GM23338 (cell line): ENCODE results near the gene APC. TPM values are rescaled to one million over a fixed set of nuclear protein-coding genes. Genes with fewer than 3 reads are reported as not detected.

ENCODE experiments used
- ATAC-seq: fragments of 200-7000 bp; cut with Tn5 transposase; 3 replicates; pipeline ENCODE4 v1.9.1; 2020
- DNase-seq: peaks from one replicate; pipeline ENCODE4 v3.0.0-alpha.2; 2015; ENCODE audit warnings: low spot score
- H2AFZ ChIP-seq: fragments of 200-600 bp; sonication (generic); 2 replicates; pipeline ENCODE4 v1.8.0; 2016; ENCODE audit warnings: antibody characterized with exemption, mild to moderate bottlenecking, moderate library complexity
- H3F3A ChIP-seq: fragments of 200-600 bp; sonication (generic); replicated peaks from 2 replicates; pipeline ENCODE4 v1.8.0; 2017; ENCODE audit warnings: antibody characterized with exemption, mixed run types, low read depth
- H3K27ac ChIP-seq: fragments of 200-600 bp; sonication (generic); 2 replicates; pipeline ENCODE4 v1.6.1; 2016; ENCODE audit warnings: low read depth
- H3K27me3 ChIP-seq: fragments of 200-600 bp; sonication (generic); 2 replicates; pipeline ENCODE4 v1.8.0; 2016; ENCODE audit warnings: mild to moderate bottlenecking, mixed run types, moderate library complexity; ENCODE audit not compliant: insufficient read depth
- H3K36me3 ChIP-seq: fragments of 200-600 bp; sonication (generic); 2 replicates; pipeline ENCODE4 v1.8.0; 2016; ENCODE audit warnings: mild to moderate bottlenecking; ENCODE audit not compliant: insufficient read depth
- H3K4me1 ChIP-seq: fragments of 200-600 bp; sonication (generic); 2 replicates; pipeline ENCODE4 v1.8.0; 2016; ENCODE audit warnings: mild to moderate bottlenecking, moderate library complexity; ENCODE audit not compliant: insufficient read depth
- H3K4me2 ChIP-seq: fragments of 200-600 bp; sonication (generic); 2 replicates; pipeline ENCODE4 v1.7.1; 2017; ENCODE audit warnings: mixed run types
- H3K4me3 ChIP-seq: fragments of 200-600 bp; sonication (generic); 2 replicates; pipeline ENCODE4 v1.6.1; 2016; ENCODE audit warnings: mixed run types
- H3K79me2 ChIP-seq: fragments of 200-600 bp; sonication (generic); replicated peaks from 2 replicates; pipeline ENCODE4 v1.8.0; 2017; ENCODE audit warnings: mild to moderate bottlenecking; ENCODE audit not compliant: insufficient read depth
- H3K9me2 ChIP-seq: fragments of 200-600 bp; sonication (generic); 2 replicates; pipeline ENCODE4 v1.8.0; 2017; ENCODE audit not compliant: insufficient read depth
- H4K20me1 ChIP-seq: fragments of 200-600 bp; sonication (generic); replicated peaks from 2 replicates; pipeline ENCODE4 v1.8.0; 2017; ENCODE audit warnings: mild to moderate bottlenecking; ENCODE audit not compliant: insufficient read depth
- H3K27ac Mint-ChIP-seq: 2 replicates; pipeline ENCODE4 v1.8.0; 2020; ENCODE audit warnings: inconsistent platforms, mild to moderate bottlenecking, moderate library complexity, mixed read lengths
- H3K27me3 Mint-ChIP-seq: 3 replicates; pipeline ENCODE4 v1.8.0; 2022; ENCODE audit warnings: low read depth, mild to moderate bottlenecking, moderate library complexity, mixed read lengths, inconsistent platforms; ENCODE audit not compliant: insufficient read depth, poor library complexity
- H3K36me3 Mint-ChIP-seq: 3 replicates; pipeline ENCODE4 v1.8.0; 2021; ENCODE audit warnings: low read depth, mild to moderate bottlenecking, inconsistent platforms, moderate library complexity, mixed read lengths
- H3K4me1 Mint-ChIP-seq: 3 replicates; pipeline ENCODE4 v1.8.0; 2020; ENCODE audit warnings: mild to moderate bottlenecking, inconsistent platforms, mixed read lengths
- H3K4me3 Mint-ChIP-seq: 3 replicates; pipeline ENCODE4 v1.8.0; 2021; ENCODE audit warnings: moderate library complexity, mild to moderate bottlenecking, inconsistent platforms, mixed read lengths
- H3K9me3 Mint-ChIP-seq: 3 replicates; pipeline ENCODE4 v1.8.0; 2020; ENCODE audit warnings: moderate library complexity, mild to moderate bottlenecking, inconsistent platforms, mixed read lengths
- ETS1 ChIP-seq: IDR thresholded peaks from 2 replicates; pipeline ENCODE4 v1.6.1; 2016; ENCODE audit warnings: antibody characterized with exemption
- EZH2phosphoT487 ChIP-seq: fragments of 200-600 bp; sonication (generic); IDR thresholded peaks from one replicate; pipeline ENCODE4 v1.8.1; 2018; ENCODE audit warnings: antibody characterized with exemption; ENCODE audit not compliant: unreplicated experiment
- JUNB ChIP-seq: IDR thresholded peaks from one replicate; pipeline ENCODE4 v1.6.1; 2016; ENCODE audit warnings: antibody characterized with exemption; ENCODE audit not compliant: unreplicated experiment
- POLR2AphosphoS5 ChIP-seq: IDR thresholded peaks from 2 replicates; pipeline ENCODE4 v1.6.1; 2016; ENCODE audit warnings: antibody characterized with exemption, low read depth
- ZNF331 ChIP-seq: fragments of 250-450 bp; sonication (Bioruptor Pico); IDR thresholded peaks from 2 replicates; pipeline ENCODE4 v1.5.0; 2020; ENCODE audit warnings: low read depth, mild to moderate bottlenecking, moderate library complexity
- ZNF462 ChIP-seq: fragments of 250-450 bp; sonication (Bioruptor Pico); IDR thresholded peaks from 2 replicates; pipeline ENCODE4 v1.5.0; 2020; ENCODE audit warnings: mild to moderate bottlenecking, moderate library complexity
- polyA plus RNA-seq: library from polyadenylated mRNA; unstranded; fragments of >200 nt; fragmentation: Nextera tagmentation; extraction: Ambion mirVana; gene quantifications from 2 replicates; pipeline ENCODE4 v1.2.1, GENCODE V29; 2016
- total RNA-seq: library from RNA; depleted of rRNA; stranded (reverse); fragments of >200 nt; shearing (Covaris generic); gene quantifications from 2 replicates; pipeline ENCODE4 v1.2.3, GENCODE V29; 2014
- TF ChIP-seq, protein P1 (sequence below), 2 experiments: fragments of 200-600 bp in 1 of 2; sonication (generic) in 1 of 2; conservative IDR thresholded peaks; 2 replicates each; pipeline versions ENCODE4 v1.5.1 to v1.6.1; 2016 to 2017; ENCODE audit warnings: antibody characterized with exemption in 2 of 2, low read depth in 2 of 2, mild to moderate bottlenecking in 2 of 2, moderate library complexity in 1 of 2

Gene APC
- total and polyA plus RNA-seq, 2 experiments from 2014 or later = 42.4 to 62.9 TPM

DNA sequence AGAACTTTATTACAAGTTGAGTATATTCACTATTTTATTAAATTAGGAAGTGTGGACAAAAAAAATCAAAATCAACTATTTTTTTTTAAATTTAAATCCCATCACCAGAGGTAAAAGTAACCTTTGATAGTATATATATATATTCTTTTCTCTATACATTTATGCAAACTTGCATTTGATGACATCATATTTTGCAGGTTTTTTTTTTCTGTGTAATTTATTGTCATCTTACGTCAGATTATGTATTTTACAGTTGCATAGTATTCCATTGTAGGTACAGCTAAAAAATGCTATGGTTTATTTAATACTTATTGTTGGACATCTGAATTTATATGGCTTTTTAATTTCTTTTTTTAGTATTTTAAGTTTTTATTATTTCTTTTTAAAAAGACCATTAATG is 25.5 kb downstream of the APC start:
- DNase-seq (no peak), ATAC-seq (no peak)
- no peaks in the 10 kb centered on the region for H3K4me1 ChIP-seq
- H3K4me2 ChIP-seq = no peak overlapping the region
- H3K27me3 ChIP-seq = no peaks in the 10 kb centered on the region
- no peak overlapping the region for H3K27ac ChIP-seq
- H3K36me3 ChIP-seq = peaks cover 8% of the 10 kb centered on the region; the same call in 1 of the 2 replicates
- Mint-ChIP-seq H3K4me3 (no peak overlapping the region), H3K27ac (no peak overlapping the region), H3K9me3 (no peaks in the 10 kb centered on the region), H3K4me1 (no peaks in the 10 kb centered on the region), H3K36me3 (peaks cover 14% of the 10 kb centered on the region; the same call in 2 of the 3 replicates), H3K27me3 (peaks cover 1% of the 10 kb centered on the region)
- 0 out of 2 replicates have a peak, but pooled peaks cover 6% of the 10 kb centered on the region for H3K79me2 ChIP-seq
- H3K9me2 ChIP-seq = no peaks in the 10 kb centered on the region
- no peaks in the 10 kb centered on the region for H3F3A ChIP-seq
- H2AFZ ChIP-seq = no peak overlapping the region
- no peak overlapping the region for H3K4me3 ChIP-seq
- TF ChIP-seq EZH2phosphoT487 (no peak), POLR2AphosphoS5 (no peak), ZNF331 (CRISPR knock-in tag) (no peak), ZNF462 (CRISPR knock-in tag) (no peak), JUNB (no peak), ETS1 (no peak)
- TF ChIP-seq, protein P1, sequence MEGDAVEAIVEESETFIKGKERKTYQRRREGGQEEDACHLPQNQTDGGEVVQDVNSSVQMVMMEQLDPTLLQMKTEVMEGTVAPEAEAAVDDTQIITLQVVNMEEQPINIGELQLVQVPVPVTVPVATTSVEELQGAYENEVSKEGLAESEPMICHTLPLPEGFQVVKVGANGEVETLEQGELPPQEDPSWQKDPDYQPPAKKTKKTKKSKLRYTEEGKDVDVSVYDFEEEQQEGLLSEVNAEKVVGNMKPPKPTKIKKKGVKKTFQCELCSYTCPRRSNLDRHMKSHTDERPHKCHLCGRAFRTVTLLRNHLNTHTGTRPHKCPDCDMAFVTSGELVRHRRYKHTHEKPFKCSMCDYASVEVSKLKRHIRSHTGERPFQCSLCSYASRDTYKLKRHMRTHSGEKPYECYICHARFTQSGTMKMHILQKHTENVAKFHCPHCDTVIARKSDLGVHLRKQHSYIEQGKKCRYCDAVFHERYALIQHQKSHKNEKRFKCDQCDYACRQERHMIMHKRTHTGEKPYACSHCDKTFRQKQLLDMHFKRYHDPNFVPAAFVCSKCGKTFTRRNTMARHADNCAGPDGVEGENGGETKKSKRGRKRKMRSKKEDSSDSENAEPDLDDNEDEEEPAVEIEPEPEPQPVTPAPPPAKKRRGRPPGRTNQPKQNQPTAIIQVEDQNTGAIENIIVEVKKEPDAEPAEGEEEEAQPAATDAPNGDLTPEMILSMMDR (conservative IDR thresholded peaks at IDR 0.05; ENCODE audit: low read depth in 2 of 2) = no peak
- H4K20me1 ChIP-seq = no peaks in the 10 kb centered on the region
